Trophoblast cell (in vitro differentiated cells and primary cell): ENCODE results near the gene CUX1.

ENCODE experiments used
- DNase-seq, 2 donors: peaks; one replicate each; pipeline ENCODE4 v3.0.0-alpha.2; 2016
- H2AFZ ChIP-seq: 2 replicates; pipeline ENCODE4 v1.6.1; 2013; ENCODE audit warnings: low read length, moderate library complexity, mild to moderate bottlenecking; ENCODE audit not compliant: insufficient read depth, poor library complexity
- H2AK5ac ChIP-seq: 2 replicates; pipeline ENCODE4 v1.6.1; 2013; ENCODE audit warnings: mild to moderate bottlenecking, low read length
- H2BK120ac ChIP-seq: 2 replicates; pipeline ENCODE4 v1.6.1; 2013; ENCODE audit warnings: low read length, mild to moderate bottlenecking, moderate library complexity; ENCODE audit not compliant: insufficient read depth, poor library complexity
- H2BK12ac ChIP-seq: 2 replicates; pipeline ENCODE4 v1.6.1; 2013; ENCODE audit warnings: mild to moderate bottlenecking, low read length, moderate library complexity
- H2BK5ac ChIP-seq: 2 replicates; pipeline ENCODE4 v1.6.1; 2013; ENCODE audit warnings: low read length, low read depth, moderate library complexity, mild to moderate bottlenecking; ENCODE audit not compliant: poor library complexity
- H3K14ac ChIP-seq: 2 replicates; pipeline ENCODE4 v1.6.1; 2013; ENCODE audit warnings: mild to moderate bottlenecking, low read length
- H3K18ac ChIP-seq: 2 replicates; pipeline ENCODE4 v1.6.1; 2013; ENCODE audit warnings: mild to moderate bottlenecking, low read length
- H3K23ac ChIP-seq: 2 replicates; pipeline ENCODE4 v1.6.1; 2013; ENCODE audit warnings: low read length
- H3K27ac ChIP-seq: 2 replicates; pipeline ENCODE4 v1.5.1; 2013; ENCODE audit warnings: low read depth, mild to moderate bottlenecking, inconsistent platforms, low read length, moderate library complexity
- H3K27me3 ChIP-seq: 2 replicates; pipeline ENCODE4 v1.6.1; 2013; ENCODE audit warnings: inconsistent platforms, mild to moderate bottlenecking, low read length, moderate library complexity; ENCODE audit not compliant: insufficient read depth
- H3K36me3 ChIP-seq, 2 experiments: 1 replicate in 1 of 2; 2 replicates in 1 of 2; pipeline ENCODE4 v1.6.1; 2013; ENCODE audit warnings: low read length in 2 of 2, mild to moderate bottlenecking in 2 of 2, moderate library complexity in 1 of 2; ENCODE audit not compliant: insufficient read depth in 2 of 2, control insufficient read depth in 1 of 2
- H3K4ac ChIP-seq: 2 replicates; pipeline ENCODE4 v1.6.1; 2013; ENCODE audit warnings: low read depth, mild to moderate bottlenecking, low read length, moderate library complexity
- H3K4me1 ChIP-seq, 2 experiments: 1 replicate in 1 of 2; 2 replicates in 1 of 2; pipeline ENCODE4 v1.6.1; 2013; ENCODE audit warnings: low read length in 2 of 2, mild to moderate bottlenecking in 2 of 2, moderate library complexity in 1 of 2; ENCODE audit not compliant: insufficient read depth in 2 of 2, control insufficient read depth in 1 of 2
- H3K4me2 ChIP-seq: 2 replicates; pipeline ENCODE4 v1.6.1; 2013; ENCODE audit warnings: inconsistent platforms, mild to moderate bottlenecking, low read length, moderate library complexity
- H3K4me3 ChIP-seq: 2 replicates; pipeline ENCODE4 v1.5.1; 2013; ENCODE audit warnings: mild to moderate bottlenecking, low read depth, low read length, inconsistent platforms
- H3K79me1 ChIP-seq: one replicate; pipeline ENCODE4 v1.6.1; 2013; ENCODE audit warnings: low read length
- H3K79me2 ChIP-seq: 2 replicates; pipeline ENCODE4 v1.6.1; 2013; ENCODE audit warnings: low read length, mild to moderate bottlenecking; ENCODE audit not compliant: control insufficient read depth, insufficient read depth, poor library complexity
- H3K9ac ChIP-seq: 2 replicates; pipeline ENCODE4 v1.6.1; 2013; ENCODE audit warnings: mild to moderate bottlenecking, low read length
- H3K9me3 ChIP-seq: 2 replicates; pipeline ENCODE4 v1.6.1; 2013; ENCODE audit warnings: low read depth, mild to moderate bottlenecking, control low read depth, inconsistent platforms, low read length; ENCODE audit not compliant: insufficient read depth
- H4K12ac ChIP-seq: 2 replicates; pipeline ENCODE4 v1.6.1; 2013; ENCODE audit warnings: low read depth, mild to moderate bottlenecking, low read length, moderate library complexity
- H4K8ac ChIP-seq: 2 replicates; pipeline ENCODE4 v1.6.1; 2013; ENCODE audit warnings: low read depth, mild to moderate bottlenecking, low read length, moderate library complexity
- H4K91ac ChIP-seq: one replicate; pipeline ENCODE4 v1.6.1; 2013; ENCODE audit warnings: low read depth, mild to moderate bottlenecking, low read length, moderate library complexity
- WGBS: extraction: QIAGEN DNeasy Blood & Tissue Kit; methylation state at CpG from one replicate; pipeline ENCODE4 v1.1.7; 2013; ENCODE audit warnings: missing lambda C conversion rate; ENCODE audit not compliant: insufficient read length, insufficient coverage; ENCODE audit errors: extremely low coverage; 5-methylcytosine and 5-hydroxymethylcytosine counted together

Gene CUX1

DNA sequence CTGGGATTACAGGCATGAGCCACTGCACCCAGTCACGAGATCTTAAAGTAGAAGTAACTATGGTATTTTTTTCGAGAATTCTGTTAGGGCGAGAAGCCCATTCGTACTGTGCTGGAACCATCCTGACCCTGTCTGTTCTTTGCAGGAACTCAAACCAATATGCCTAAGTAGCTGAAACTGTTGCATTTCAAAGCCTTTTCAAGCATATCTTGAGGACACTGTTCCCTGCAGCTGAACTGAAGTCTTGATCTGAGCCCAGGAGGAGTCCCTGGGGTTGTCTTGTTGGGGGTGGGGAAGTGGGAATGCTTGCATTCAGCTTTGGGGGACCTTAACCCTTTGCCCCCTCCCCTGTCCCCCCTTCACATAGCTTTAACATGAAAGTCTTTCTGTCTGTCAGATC, 61.5 kb downstream of the CUX1 start:
- no peaks in the 10 kb centered on the region for H3K36me3 ChIP-seq
- H2BK12ac ChIP-seq = no peak overlapping the region
- no CpG with 5 or more reads among the region's 4 CpGs for WGBS
- no peak overlapping the region for H3K4me3 ChIP-seq
- no peak overlapping the region for H3K9ac ChIP-seq
- no peaks in the 10 kb centered on the region for H3K27me3 ChIP-seq
- H2BK120ac ChIP-seq = no peak overlapping the region
- H3K4ac ChIP-seq = no peak overlapping the region
- H3K9me3 ChIP-seq = no peaks in the 10 kb centered on the region
- H3K79me1 ChIP-seq = peaks cover 3% of the 10 kb centered on the region
- H3K23ac ChIP-seq = no peak overlapping the region
- H3K4me1 ChIP-seq = peaks cover 26 to 34% of the 10 kb centered on the region in 2 experiments
- H3K18ac ChIP-seq = no peak overlapping the region
- no peak overlapping the region for H4K8ac ChIP-seq
- no peak overlapping the region for H2AK5ac ChIP-seq
- no peak overlapping the region for H3K4me2 ChIP-seq
- no peak overlapping the region for H3K27ac ChIP-seq
- DNase-seq = no peak
- H2AFZ ChIP-seq = no peak overlapping the region
- H3K14ac ChIP-seq = no peak overlapping the region
- no peak overlapping the region for H2BK5ac ChIP-seq
- no peak overlapping the region for H4K91ac ChIP-seq
- peaks cover 12% of the 10 kb centered on the region for H3K79me2 ChIP-seq
- no peak overlapping the region for H4K12ac ChIP-seq

- peak overlapping the region; percentile 81 for H3K4ac ChIP-seq
- H3K9ac ChIP-seq = no peak overlapping the region
- no peak for DNase-seq
- H4K91ac ChIP-seq = no peak overlapping the region
- H3K18ac ChIP-seq = peak overlapping the region; percentile 3
- no CpG with 5 or more reads among the region's 10 CpGs for WGBS
- no peak overlapping the region for H3K23ac ChIP-seq
- H2AFZ ChIP-seq = no peak overlapping the region
- no peak overlapping the region for H3K14ac ChIP-seq
- H3K4me3 ChIP-seq = no peak overlapping the region
- H2BK120ac ChIP-seq = peak overlapping the region; percentile 18
- H3K4me2 ChIP-seq = no peak overlapping the region
- peak overlapping the region; percentile 80 for H2AK5ac ChIP-seq
- H3K27me3 ChIP-seq = no peaks in the 10 kb centered on the region
- H3K36me3 ChIP-seq = no peaks in the 10 kb centered on the region
- H2BK5ac ChIP-seq = no peak overlapping the region
- peak overlapping the region; percentile 16 for H4K8ac ChIP-seq
- H3K9me3 ChIP-seq = no peaks in the 10 kb centered on the region
- H3K27ac ChIP-seq = no peak overlapping the region
- peaks cover 12% of the 10 kb centered on the region for H3K79me2 ChIP-seq
- H2BK12ac ChIP-seq = peak overlapping the region; percentile 9
- no peak overlapping the region for H4K12ac ChIP-seq
- peaks cover 3% of the 10 kb centered on the region for H3K79me1 ChIP-seq
- H3K4me1 ChIP-seq = peaks cover 25 to 32% of the 10 kb centered on the region in 2 experiments
Observed at GRCh38 chr7:101879565-101879964, 62.1 kb downstream of the CUX1 start.

GRCh38 chr7:101880282-101881054, 63.0 kb downstream of the CUX1 start:
- H3K14ac ChIP-seq = no peak overlapping the region
- H3K9me3 ChIP-seq = no peaks in the 10 kb centered on the region
- no peaks in the 10 kb centered on the region for H3K36me3 ChIP-seq
- peaks cover 15% of the 10 kb centered on the region for H3K79me2 ChIP-seq
- H4K12ac ChIP-seq = no peak overlapping the region
- H3K27me3 ChIP-seq = no peaks in the 10 kb centered on the region
- peaks cover 20 to 30% of the 10 kb centered on the region in 2 experiments for H3K4me1 ChIP-seq
- no CpG with 5 or more reads among the region's 14 CpGs for WGBS
- H3K9ac ChIP-seq = no peak overlapping the region
- H2AK5ac ChIP-seq = no peak overlapping the region
- H3K27ac ChIP-seq = no peak overlapping the region
- H3K79me1 ChIP-seq = peaks cover 3% of the 10 kb centered on the region
- no peak for DNase-seq
- no peak overlapping the region for H4K8ac ChIP-seq
- no peak overlapping the region for H3K23ac ChIP-seq
- no peak overlapping the region for H2BK5ac ChIP-seq
- H2BK12ac ChIP-seq = peak overlapping the region; percentile 36
- no peak overlapping the region for H3K4me3 ChIP-seq
- H3K4ac ChIP-seq = peak overlapping the region; percentile 80
- H4K91ac ChIP-seq = no peak overlapping the region
- H3K18ac ChIP-seq = no peak overlapping the region
- H2AFZ ChIP-seq = no peak overlapping the region
- H3K4me2 ChIP-seq = no peak overlapping the region
- no peak overlapping the region for H2BK120ac ChIP-seq

- H2AFZ ChIP-seq = no peak overlapping the region
- no peak overlapping the region for H3K4me3 ChIP-seq
- no peak overlapping the region for H3K14ac ChIP-seq
- peaks cover 18% of the 10 kb centered on the region for H3K79me2 ChIP-seq
- H3K9ac ChIP-seq = no peak overlapping the region
- H3K4ac ChIP-seq = no peak overlapping the region
- peak; percentile 96 to 98 for DNase-seq
- H3K79me1 ChIP-seq = peaks cover 3% of the 10 kb centered on the region
- WGBS = no CpG with 5 or more reads among the region's 7 CpGs
- no peaks in the 10 kb centered on the region for H3K27me3 ChIP-seq
- H3K18ac ChIP-seq = no peak overlapping the region
- H3K4me2 ChIP-seq = no peak overlapping the region
- no peak overlapping the region for H2AK5ac ChIP-seq
- H2BK120ac ChIP-seq = no peak overlapping the region
- no peak overlapping the region for H3K23ac ChIP-seq
- H2BK5ac ChIP-seq = no peak overlapping the region
- H4K91ac ChIP-seq = no peak overlapping the region
- peaks cover 20 to 30% of the 10 kb centered on the region in 2 experiments for H3K4me1 ChIP-seq
- no peak overlapping the region for H4K8ac ChIP-seq
- H4K12ac ChIP-seq = no peak overlapping the region
- no peak overlapping the region for H2BK12ac ChIP-seq
- no peaks in the 10 kb centered on the region for H3K36me3 ChIP-seq
- H3K9me3 ChIP-seq = no peaks in the 10 kb centered on the region
- peak overlapping the region; percentile 68 for H3K27ac ChIP-seq
Observed at GRCh38 chr7:101882005-101882421, 64.6 kb downstream of the CUX1 start.
